Measurements from ENCODE around the gene PARP3.

The PARP3 gene

DNA sequence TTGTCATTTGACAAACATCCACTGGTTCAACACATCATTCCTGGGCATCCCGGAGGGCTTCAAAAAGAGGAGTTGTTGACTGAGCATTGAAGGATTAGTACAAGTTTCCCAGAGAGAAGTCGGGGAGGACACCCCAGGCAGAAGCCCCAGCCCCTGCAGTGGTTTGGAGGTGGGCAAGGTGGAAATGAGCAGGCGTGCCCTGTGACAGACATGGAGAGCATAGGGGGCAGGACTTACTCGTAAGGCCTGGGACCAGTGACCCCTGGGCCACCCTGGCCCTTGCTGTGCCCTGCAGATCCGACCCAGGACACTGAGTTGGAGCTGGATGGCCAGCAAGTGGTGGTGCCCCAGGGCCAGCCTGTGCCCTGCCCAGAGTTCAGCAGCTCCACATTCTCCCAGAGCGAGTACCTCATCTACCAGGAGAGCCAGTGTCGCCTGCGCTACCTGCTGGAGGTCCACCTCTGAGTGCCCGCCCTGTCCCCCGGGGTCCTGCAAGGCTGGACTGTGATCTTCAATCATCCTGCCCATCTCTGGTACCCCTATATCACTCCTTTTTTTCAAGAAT is 5.9 kb downstream of the PARP3 start:
- no peak for DNase-seq

DNA sequence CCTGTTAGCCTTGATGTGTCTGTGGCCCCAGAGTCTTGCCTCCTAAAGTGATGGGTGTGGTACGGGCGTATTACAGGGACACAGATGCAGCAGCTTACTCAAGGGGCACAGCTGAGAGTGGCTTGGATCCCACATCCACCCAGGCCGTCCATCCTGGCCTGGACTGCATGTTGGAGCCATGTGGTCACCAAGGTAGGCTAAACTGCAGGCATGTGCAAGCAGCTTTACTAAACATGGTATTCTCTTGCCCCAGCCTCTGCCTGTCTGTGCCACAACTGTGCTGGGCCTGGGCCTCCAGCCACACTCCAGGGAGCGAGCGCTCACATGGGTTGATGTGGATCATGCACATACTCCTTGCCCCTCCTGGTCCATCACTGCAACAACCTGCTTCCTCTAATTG is 7.0 kb downstream of the PARP3 start:
- DNase-seq = no peak

DNA sequence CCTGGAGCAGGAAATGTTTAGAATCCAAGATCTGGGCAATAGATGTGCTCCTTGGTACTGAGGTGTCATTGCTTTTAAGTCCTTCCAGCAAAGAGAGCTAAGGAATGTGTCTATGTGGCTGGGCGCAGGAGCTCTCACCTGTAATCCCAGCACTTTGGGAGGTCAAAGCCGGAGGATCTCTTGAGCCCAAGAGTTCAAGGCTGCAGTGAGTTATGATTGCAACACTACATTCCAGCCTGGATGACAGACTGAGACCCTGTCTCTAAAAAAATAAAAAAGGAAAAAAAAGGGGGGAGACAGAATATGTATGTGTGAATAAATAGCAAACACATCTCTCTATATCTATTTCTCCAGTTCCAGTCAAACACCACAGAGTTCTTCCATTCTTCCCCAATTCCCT is 8.7 kb downstream of the PARP3 start:
- DNase-seq = no peak

DNA sequence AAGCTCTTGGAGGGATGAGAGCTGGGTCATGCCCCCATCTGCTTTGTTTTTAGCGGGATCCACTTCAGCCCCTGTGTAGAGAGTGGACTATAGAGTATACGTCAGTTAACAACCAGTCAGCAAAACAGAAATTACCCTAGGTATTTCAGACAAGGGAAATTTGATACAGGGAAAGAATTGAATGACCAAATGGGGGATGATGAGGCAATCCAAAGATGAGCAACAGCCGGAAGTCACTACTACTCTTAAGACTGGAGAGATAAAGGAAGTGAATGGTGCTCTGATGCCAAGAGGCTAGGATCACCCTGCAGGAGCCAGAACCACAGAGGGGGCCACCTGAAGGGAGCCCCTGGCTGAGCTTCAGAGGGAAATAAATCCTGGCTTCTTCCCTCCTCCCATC is 11.3 kb downstream of the PARP3 start:
- DNase-seq = peak; percentile 65

DNA sequence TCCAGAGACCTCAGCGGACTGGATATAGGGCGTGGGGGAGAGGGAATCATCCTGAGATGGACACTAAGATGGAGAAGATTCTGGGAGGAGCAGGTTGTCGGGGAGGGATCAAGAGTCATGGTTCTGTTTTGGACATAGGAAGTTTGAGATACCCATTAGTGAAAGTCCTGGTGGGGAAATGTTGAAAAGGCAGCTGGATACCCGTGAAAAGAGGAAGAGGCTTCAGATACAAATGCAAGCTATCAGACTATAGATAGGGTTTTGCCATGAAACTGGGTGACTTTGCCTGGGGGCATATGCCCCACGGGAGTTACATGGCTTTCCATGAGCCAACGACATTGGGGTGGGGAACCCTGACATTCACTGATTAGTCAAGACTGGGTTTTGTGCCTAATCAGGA is 11.9 kb downstream of the PARP3 start:
- no peak for DNase-seq

DNA sequence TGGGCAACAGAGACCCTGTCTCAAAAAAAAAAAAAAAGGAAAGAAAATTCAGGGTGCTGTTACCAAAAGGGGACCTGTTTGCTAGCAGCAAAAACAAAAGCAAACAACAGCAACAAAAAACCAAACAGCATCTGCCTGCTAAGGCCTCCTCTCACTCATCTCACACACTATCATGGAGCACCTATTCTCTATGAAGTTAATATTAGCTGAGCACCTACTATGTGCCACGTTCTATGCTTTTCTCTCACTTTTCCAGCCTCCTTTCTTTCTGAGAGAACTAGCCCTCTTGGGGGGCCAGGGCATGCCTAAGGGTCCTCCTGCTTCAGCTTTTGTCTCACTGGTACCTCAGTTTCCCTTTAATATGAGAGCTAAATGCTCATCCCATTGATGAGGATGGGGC is 12.6 kb downstream of the PARP3 start:
- no peak for DNase-seq

DNA sequence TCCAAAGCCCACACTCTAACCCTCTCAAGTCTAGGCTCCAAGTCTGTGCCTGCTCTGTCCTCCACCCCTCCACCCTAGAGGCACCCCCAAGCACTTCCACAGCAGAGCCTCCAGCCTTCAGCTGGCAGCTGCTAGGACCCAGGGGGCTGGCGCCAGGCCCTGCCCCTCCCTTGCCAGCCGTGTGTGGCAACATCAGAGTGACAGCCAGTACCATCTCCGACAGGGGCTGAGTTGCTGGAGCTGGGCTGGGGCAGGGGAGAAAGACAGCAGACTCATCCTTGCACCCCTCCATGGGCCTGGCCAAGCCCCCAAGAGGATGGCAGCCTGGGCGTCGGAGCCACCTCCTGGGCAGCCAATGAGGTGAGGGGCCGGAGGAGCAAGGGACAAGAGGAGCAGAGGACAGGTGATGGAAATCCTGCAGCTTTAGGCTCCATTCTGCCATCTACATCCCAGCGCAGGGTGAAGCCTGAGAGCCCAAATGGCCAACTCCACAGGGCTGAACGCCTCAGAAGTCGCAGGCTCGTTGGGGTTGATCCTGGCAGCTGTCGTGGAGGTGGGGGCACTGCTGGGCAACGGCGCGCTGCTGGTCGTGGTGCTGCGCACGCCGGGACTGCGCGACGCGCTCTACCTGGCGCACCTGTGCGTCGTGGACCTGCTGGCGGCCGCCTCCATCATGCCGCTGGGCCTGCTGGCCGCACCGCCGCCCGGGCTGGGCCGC is 13.2 kb downstream of the PARP3 start, which contains the start of gene GPR62:
TSS of gene GPR62 (plus strand) at position 207 of the 718 bp plus-strand sequence. CDS start at position 479, 272 bp downstream.
- DNase-seq = no peak

DNA sequence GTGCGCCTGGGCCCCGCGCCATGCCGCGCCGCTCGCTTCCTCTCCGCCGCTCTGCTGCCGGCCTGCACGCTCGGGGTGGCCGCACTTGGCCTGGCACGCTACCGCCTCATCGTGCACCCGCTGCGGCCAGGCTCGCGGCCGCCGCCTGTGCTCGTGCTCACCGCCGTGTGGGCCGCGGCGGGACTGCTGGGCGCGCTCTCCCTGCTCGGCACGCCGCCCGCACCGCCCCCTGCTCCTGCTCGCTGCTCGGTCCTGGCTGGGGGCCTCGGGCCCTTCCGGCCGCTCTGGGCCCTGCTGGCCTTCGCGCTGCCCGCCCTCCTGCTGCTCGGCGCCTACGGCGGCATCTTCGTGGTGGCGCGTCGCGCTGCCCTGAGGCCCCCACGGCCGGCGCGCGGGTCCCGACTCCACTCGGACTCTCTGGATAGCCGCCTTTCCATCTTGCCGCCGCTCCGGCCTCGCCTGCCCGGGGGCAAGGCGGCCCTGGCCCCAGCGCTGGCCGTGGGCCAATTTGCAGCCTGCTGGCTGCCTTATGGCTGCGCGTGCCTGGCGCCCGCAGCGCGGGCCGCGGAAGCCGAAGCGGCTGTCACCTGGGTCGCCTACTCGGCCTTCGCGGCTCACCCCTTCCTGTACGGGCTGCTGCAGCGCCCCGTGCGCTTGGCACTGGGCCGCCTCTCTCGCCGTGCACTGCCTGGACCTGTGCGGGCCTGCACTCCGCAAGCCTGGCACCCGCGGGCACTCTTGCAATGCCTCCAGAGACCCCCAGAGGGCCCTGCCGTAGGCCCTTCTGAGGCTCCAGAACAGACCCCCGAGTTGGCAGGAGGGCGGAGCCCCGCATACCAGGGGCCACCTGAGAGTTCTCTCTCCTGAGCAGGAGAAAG is 14.0 kb downstream of the PARP3 start:
- DNase-seq = peak; percentile 45

DNA sequence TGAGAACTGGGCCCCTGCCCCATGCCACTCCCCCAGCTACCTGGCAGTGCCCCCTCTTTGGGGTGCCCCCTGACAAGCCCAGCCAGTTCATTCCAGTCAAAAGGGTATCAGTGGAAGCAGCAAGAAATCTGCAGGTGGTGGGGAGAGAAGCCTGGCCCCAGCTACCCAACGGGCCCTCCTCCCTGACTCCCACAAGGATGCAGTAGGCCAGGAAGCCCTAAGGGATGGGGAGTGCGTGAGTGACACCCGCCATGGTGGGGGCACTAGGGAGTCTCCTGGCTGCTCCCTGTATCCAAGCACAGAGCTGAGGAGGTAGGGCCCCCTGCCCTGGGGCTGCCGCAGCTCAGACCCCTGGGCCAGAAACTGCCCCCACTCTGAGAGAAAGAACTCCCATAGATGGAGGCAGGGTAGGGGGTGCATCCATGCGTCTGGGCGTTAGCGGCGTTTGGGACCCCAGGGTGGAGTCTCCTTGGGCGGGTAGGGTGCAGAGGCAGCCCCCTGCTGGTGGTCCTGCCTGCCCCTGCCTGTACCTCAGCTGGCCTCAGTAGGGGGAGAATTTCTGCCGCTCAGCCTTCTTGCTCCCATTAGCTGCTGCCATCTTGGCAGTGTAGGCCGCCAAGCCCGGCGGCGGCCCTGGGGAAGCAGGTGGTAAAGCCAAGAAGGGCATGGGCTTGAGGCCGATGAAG is 15.5 kb downstream of the PARP3 start:
- DNase-seq = no peak

DNA sequence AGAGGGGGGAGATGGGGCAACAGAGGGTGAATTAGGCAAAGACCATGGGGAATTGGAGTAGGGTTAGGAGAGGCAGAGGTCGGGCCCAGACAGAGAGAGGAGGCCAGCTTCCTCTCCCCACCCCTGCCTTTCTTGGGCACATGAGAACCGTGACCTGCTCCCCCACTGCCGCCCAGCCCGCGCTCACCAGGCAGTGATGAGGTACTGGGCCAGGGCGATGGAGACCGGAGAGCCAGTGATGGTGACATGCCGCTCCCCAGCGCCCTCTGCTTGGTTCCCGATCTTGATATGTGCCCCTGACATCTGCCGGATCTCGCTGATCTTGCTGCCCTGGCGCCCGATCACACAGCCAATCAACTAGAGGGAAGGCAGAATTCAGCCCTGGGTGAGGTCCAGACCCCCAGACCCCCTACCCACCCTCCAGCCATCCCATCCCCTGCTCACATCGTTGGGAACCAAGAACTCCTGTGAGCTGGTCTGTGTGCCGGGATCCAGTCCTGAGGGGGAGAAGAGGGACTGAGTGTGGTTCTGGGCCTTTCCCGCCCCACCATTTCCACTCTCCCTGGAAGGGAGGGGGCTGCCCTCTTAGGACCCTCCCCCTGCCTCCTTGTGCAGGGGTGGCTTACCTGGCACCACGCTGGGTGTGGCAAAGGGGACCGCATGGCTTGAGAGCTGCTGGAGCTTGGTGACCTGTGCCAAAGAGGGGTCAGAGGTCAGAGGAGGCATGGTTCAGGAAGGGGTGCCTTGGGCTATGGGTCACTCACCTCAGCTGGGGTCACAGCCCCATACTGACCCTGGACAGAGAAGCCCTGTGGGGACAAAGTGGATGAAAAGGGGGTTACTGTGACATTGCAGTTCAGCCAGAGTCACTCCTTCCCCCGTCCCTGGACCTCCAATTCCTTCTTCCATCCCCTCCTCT is 16.7 kb downstream of the PARP3 start:
- no peak for DNase-seq

DNA sequence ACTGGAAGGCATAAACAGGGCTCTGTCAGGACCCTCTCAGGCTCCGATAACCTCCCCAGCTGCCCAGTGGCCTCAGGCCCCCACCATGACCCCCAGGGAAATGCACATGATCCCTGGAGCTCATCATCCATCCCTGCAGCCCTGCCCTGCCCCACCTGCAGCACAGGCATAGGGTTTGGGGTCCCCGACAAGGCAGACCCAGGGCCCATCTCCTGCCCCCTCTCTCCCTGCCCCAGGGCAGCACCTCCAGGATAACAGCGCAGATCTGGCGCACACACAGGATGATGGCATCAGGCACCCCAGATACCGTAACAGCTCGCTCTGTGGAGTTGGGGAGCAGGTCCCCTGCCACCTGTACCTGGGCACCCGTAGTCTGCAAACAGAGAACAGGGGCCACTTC is 17.5 kb downstream of the PARP3 start:
- DNase-seq = no peak

DNA sequence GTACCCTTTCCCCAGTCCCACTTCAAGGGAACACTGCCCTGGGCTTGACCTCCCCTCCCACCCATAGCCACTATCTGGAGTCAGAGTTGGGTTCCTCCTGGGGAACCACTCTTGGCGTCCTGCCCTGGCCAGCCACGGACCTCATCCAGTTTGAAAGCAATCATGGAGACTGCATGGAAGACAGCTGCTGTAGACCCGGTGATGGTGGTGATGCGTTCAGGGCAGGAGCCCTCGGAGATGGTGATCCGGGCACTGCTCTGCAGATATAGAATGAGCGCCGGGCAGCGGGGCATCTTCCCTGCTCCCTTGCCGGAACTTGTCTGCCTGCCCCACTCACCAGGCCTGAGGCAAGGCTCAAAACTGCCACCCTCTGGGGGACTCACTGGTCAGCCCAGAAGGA is 18.2 kb downstream of the PARP3 start:
- DNase-seq = no peak

DNA sequence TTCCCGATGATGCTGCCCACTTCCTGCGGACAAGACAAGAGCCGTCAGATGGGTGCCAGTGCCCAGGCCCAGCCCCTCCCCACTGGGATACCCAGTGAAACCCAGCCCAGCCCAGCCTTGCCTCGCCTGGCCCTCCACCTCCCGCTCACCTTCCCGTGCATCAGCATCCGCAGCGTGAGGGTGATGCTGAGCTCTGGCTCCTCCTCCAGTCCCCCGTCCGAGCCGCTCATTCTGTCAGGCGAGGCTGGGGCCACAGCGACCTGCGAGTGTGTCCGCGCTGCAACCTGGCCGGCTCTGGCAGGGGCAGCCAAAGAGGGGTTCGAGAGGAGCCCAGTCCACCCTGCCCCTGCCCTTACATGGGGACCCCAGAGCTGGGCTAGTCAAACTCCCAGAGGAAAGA is 18.8 kb downstream of the PARP3 start:
- no peak for DNase-seq

DNA sequence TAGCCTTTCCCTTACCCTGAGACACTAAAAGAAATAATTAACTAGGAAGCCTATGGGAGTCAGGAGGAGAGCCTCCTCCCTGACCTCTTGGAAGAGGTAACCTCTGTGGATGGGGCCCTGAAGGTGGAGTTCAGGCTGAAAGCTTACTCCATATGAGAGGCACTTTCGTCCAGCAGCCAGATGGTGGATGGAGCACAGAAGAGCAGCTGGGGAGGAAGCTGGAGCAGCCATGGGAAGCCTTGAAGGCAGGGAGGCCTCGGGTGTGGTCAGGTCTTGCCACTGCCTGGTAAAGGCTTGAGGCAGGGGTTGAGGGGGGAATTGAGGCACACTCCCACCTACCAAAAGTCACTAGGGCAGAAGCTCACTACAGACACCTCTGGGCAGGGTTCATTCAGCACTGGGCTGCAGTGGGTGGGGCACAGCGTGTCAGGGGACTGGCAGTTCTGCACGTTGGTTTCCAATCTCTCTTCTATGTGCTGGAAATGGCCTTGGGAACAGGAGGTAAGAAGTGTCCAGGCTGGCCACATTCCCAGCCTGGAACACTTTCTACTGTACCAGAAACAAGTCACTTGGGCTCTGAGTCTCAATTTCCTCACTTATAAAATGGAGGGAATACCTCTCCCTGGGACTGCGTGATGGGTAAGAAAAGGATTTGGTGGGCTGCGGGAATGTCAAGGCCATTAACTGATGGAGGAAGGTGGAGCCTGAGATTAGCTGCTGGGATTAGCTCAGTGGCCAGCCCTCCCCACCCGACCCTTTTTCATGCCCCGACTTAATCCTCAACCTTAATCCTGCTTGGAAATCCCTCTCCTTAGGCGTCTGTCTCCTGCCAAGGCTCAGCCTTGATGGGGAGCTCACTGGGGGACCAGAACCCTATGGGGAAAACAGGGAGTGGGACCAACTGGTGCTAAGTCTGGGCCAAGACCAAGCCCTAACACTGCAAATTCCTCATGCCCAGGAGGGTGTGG is 19.7 kb downstream of the PARP3 start:
- DNase-seq = no peak

DNA sequence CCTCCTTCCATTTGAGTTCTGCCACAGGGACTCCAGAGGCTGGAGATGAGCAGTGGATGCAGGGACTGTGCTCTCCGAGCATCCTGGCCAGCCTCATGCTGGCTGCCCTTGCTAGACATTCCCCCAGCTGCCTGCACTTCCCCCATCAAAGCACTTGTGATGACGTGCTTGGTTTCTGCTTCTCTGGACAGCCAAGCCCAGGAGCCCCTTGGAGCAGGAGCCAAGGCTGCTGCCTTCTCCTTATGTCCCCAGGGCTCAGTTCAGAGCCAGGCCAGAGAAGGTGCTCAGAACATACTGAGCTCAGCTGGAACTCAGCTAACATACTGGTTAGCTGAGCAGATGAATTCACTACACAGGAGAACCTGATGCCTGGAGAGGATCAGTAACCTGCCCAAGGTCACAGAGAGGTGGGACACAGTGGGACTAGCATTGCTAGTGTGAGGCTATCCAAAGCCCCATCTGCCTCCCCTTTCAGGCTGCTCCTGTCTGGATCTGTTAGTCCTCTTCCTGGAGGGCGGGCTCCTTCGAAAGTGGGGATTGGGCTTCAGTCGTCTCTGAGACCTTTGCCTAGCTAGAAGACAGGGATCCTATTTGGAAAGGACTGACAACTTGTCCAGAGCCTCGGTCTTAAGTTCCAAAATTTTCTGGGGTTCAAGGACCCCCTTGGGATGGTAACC is 20.8 kb downstream of the PARP3 start:
- DNase-seq = no peak

DNA sequence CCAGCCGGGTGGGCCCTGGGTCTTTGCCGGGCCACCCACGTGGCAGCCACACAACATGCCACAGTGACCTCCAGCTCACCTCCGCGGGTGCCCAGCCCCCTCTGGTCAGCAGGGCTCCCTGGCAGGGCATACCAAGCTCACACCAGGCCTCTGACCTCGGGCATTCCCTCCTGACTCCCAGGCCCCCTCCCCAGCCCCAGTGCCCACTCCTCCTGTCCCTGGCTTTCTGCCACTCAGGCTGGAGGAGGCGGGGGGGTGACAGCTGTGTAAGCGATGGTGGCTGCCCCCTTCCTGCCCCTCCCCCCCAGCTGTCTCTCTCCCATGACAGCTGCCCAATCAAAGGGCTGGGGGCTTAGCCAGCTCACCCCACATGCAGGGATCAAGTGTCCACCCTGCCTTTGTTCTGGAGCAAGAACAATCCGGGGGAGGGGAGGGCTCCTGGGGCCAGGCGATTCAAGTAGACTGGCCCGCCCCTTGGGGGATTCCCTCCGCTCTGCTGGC is 21.8 kb downstream of the PARP3 start:
- DNase-seq = no peak

DNA sequence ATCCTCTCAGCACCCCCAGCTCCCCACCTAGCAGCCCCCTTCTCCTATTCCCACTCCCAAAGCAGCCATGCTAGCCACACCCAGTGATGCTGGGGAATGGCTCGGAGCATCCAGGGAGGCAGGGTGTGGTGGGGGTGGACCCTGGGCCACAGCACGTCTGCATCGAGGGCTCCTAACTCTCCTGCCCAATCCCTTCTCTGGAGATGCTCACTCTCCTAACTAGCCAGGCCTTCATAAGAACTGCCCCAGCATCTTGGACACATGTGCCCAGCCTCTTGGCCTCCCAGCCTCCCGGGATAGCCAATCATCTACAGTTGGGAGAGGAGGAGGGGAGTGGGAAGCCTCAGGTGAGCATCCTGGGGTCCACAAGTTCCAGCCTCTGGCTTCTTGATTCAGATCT is 22.4 kb downstream of the PARP3 start:
- DNase-seq = no peak

DNA sequence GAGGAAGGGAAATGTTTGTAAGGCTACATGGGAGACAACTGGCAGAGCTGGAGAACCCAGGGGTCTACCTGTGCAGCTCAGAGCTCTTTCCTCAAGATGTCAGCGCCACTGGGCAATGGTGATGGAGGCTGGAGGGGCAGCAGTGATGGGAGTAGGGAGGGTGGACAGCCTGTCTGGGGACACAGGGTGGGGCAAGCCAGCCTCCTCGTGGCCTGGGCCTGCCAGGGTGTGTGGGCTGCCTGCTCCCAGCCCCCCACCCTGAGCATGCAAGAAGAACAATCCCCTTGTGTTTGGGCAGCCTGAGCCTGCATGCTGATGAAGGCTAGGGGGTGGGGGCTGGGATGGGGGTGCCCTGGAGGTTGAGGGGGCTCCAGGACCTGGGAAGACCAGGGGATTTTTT is 23.9 kb downstream of the PARP3 start:
- DNase-seq = no peak

DNA sequence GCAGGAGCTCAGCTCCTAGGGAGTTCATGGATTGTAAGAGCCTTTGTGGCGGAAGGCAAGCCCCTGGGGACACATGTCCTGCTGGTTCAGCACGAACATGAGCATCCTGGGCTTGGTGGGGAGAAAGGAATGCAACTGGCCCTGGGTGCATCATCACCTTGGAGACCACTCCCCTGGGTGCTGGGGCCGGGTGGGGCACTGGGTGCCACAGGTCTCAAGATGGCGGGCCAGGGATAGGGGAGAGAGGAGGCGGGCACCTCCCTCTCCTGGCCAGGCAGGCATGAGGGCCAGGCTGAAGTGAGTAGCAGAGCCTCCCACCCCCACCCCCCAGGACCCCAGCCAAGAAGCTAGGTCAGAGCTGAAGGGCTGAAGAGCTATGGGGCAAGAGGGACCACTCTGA is 24.3 kb downstream of the PARP3 start:
- no peak for DNase-seq

DNA sequence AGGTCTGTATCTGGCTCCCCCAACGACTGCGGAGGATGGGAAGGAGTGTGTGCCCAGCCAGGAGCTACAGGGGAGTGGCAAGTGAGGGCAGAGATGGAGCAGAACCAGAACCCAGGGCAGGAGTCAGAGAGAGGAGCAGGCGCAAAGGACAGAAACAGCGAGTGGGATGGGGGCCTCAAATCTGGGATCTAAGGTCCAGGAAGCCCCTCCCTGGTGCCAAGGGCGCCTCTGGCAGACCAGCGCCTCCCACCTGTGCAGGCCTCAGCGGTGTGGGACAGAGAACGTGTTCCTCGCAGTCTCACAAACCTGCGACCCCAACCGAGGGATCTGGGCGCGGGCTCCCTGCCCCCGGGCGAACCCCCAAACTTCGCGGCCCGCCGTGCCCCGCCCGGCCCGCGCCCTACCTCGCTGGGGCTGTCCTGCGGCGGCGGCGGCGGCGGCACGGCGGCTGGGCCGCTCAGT is 24.8 kb downstream of the PARP3 start:
- DNase-seq = no peak
